GM20431 (cell line): ENCODE data around the gene FMO3.

Experiments used
- in situ Hi-C: fragments of 300-500 bp; cut with MseI, MboI; formaldehyde crosslinking; loops from one replicate; pipeline ENCODE4 v1.15.0; 2020; ENCODE audit warnings: low sequenced_read_pairs; ENCODE audit not compliant: unreplicated experiment

FMO3 gene

DNA sequence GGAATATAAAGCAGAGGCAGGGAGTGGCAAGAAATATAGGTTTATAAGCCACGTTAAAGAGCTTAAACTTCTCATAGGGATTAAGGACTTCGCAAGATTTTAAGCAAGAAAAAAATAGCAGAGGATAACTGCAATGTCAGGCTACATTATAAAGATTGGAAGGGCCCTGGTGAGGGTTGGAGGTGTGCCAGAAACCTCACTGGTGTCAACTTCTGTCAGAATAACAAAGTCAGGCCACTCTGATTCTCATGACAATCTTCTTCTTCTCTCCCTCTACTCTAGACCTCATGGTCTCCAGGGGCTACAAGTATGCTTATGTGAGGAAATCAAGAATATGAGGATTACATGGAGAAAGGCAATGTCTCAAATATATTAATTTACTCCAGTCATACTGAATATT is 61.8 kb downstream of the FMO3 start:
- in situ Hi-C loops, result no loop called here

DNA sequence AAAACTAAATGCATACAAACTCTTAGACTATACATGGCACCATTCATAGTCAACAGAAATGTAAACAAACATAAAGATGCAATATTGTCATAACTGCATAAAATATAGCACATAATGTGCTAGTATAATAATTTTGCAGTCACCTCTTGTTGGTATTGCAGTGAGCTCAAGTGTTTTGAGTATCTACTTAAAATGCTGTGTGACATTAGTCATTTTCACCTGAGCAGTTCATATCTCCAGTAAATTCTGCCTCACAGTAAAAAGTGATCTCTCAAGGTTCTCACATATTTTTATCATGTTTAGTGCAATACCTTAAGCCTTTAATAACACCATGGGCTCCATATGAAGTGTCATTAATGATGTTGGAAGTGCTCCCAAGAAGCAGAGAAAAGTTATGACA is 64.8 kb downstream of the FMO3 start:
- in situ Hi-C loops, result no loop called here

DNA sequence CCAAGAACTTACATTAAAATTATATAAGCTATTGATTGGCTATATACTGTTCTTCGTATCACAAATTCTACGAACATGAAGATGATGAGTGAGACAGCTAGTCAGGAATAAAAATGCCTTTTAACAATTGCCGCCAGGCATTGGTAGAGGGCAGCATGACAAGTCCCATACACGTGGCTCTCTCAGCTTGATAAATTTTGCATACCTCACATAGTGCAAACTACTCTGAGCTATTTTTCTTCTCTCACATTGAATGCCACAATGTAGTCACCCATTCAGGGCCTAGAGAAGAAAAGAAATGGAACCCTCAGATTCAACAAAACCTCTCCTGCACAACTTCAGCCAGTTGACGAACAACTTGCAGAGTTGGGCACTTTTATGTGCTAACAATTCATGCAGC is 67.4 kb downstream of the FMO3 start:
- in situ Hi-C loops, result no loop called here

DNA sequence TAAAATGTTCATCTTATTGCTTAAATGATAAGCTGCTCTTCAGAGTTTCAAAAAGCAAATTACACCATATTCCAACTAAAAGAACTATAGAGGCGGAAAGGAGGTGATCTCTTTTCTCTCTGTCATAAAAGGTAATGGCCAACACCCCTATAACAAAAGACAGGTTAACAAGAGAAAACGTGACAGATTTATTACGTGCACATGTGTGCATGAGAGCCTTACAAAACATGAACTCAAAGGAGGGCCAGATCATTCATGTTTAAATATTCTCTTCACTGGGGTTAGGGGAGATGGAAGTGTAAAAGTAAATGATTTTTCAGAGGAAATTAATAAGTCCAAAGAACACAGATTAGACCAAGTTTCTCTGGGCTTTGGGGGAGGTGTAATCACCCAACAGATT is 67.8 kb downstream of the FMO3 start:
- in situ Hi-C loops, result no loop called here

DNA sequence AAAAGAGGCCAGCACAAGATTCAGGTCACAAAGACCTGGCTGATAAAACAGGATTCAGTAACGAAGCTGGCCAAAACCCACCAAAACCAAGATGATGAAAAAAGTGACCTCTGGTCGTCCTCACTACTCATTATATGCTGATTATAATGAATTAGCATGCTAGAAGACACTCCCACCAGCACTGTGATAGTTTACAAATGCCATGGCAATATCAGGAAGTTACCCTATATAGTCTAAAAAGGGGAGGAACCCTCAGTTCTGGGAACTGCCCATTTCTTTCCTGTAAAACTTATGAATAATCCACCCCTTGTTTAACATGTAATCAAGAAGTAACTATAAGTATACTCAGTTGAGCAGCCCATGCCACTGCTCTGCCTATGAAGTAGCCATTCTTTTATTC is 68.4 kb downstream of the FMO3 start:
- in situ Hi-C loops, result no loop called here

DNA sequence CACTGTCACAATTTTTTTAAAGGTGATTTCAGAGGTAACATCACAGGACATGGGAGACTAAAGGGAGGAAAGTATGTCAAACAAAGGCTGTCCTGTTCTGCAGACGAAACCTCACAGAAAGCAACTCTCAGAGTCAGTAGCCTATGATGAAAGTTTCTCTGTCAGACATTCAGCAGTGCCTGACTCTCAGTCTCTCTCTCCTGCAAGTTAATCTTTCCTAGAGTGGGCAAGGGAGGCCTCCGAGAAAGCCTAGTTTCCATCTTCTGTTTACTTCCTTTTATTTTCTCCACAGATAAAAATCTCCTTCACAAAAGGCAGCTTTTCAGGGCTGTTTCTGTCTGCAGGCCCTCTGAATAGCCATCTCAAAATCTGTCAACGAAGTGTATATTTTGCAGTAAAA is 69.5 kb downstream of the FMO3 start:
- in situ Hi-C loops, result no loop called here

DNA sequence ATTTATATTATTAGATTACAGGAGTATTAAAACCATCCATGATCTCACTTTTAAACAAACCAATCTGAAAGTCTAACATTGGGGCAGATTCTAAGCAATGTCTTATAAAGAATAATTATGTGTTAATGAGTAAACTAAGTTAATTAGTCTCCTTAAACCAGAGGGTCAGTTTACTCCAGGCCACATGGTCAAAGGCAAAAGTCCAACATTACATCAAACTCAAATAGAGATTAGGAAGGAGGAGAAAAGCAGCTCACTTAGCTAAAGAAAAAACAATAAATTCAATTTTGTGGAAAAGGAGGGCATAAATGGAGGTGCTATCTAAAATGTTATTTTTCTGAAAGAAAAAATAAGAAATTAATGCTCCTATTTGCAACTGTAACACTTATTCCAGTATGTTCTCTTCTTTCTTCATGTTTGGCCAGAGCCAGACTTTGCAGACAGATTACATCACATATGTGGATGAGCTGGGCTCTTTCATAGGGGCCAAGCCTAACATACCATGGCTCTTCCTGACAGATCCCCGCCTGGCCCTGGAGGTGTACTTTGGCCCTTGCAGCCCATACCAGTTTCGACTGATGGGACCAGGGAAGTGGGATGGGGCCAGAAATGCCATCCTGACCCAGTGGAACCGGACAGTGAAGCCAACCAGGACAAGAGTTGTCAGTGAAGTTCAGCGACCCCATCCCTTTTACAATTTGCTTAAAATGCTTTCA is 70.1 kb downstream of the FMO3 start:
- in situ Hi-C loops, result no loop called here

DNA sequence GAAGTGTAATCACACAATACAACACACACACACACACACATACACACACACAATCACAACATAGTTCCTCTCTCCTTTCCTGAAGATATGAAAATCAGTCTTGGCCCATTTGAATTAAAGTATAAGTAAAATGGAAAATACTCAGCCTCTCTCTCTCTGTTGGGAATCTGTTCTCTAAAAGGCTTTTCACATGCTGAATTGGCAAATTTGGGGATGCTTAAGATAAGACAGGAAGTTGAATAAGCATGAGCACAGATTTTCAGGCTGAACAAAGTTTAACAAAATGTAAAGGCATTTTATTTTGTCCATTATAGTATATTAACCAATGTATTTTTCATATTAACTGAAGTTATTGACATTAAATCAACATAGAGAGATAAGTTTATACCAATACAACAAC is 70.7 kb downstream of the FMO3 start:
- in situ Hi-C loops, result no loop called here

DNA sequence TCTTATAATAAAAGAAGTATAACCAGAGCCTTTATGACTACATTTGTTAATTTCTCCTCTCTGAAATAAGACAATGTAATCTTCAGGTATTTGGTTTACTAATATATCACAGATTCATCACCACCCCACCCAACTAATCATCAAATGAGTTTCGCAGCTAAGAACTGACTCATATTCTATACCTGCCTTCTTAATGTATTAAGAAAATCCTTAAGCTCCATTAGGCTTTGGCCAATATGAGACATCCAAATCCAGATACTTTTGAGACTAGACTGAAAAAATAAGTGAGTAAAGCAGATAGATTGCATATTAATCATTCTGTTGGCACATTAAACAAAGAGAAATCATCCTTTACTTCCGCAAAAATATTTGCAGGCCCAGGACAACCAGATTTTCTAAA is 75.7 kb downstream of the FMO3 start:
- in situ Hi-C loops, result no loop called here
